ENCODE data around the gene BIRC7. TPM values are rescaled to one million over a fixed set of nuclear protein-coding genes. Genes with fewer than 3 reads are reported as not detected.

Gene BIRC7
- polyA plus RNA-seq, 3 donors = 0.21 TPM; not detected in 2

GRCh38 chr20:63243604-63244247 is 8.0 kb downstream of the BIRC7 start:
- DNase-seq = no peak
- Histone ChIP-seq H3K36me3 (replicated peaks in 1 of 2; ENCODE audit: control insufficient read depth in 1 of 2, insufficient read depth in 2 of 2, low read length in 2 of 2) (no peaks in the 10 kb centered on the region), H3K27me3 (ENCODE audit: control insufficient read depth in 2 of 2, insufficient read depth in 2 of 2, low read length in 2 of 2) (peaks cover 0 to 20% of the 10 kb centered on the region in 2 donors), H3K4me3 (replicated peaks in 1 of 3; ENCODE audit: low read depth in 2 of 3, low read length in 3 of 3) (no peak overlapping the region), H4K20me1 (ENCODE audit: insufficient read depth, low read length) (no peaks in the 10 kb centered on the region), H2AFZ (ENCODE audit: insufficient read depth, low read depth, low read length, poor library complexity, severe bottlenecking) (no peak overlapping the region), H3K4me2 (replicated peaks; ENCODE audit: extremely low read depth, low read length, poor library complexity, severe bottlenecking) (no peak overlapping the region), H3K79me2 (ENCODE audit: insufficient read depth, low read length) (no peaks in the 10 kb centered on the region), H3K27ac (ENCODE audit: low read depth in 1 of 2, low read length in 2 of 2) (no peak overlapping the region), H3K9me3 (replicated peaks in 1 of 2; ENCODE audit: control insufficient read depth in 1 of 2, insufficient read depth in 1 of 2, low read length in 2 of 2) (no peaks in the 10 kb centered on the region), H3K4me1 (ENCODE audit: control insufficient read depth in 1 of 2, insufficient read depth in 2 of 2, low read length in 2 of 2) (no peaks in the 10 kb centered on the region), H3K9ac (ENCODE audit: insufficient read depth, low read length, poor library complexity, severe bottlenecking) (no peak overlapping the region)
- peaks cover 18 to 32% (median 20%) of the 10 kb centered on the region in 3 donors for H3K27me3 Mint-ChIP-seq (ENCODE audit: low read depth in 3 of 3)
- TF ChIP-seq CTCF (IDR thresholded peaks at IDR 0.05) = no peak
- WGBS (ENCODE audit: insufficient coverage) = 92% methylated on average over 25 of the region's 25 CpGs
- no peaks in the 10 kb centered on the region for H3K4me1 Mint-ChIP-seq
- intact Hi-C loops (cut with micrococcal nuclease) = no loop called here
- H3K4me3 Mint-ChIP-seq = no peak overlapping the region
- H3K36me3 Mint-ChIP-seq = no peaks in the 10 kb centered on the region
- no peak overlapping the region for H3K27ac Mint-ChIP-seq
- peaks cover 0 to 3% (median 0%) of the 10 kb centered on the region in 7 donors for H3K9me3 Mint-ChIP-seq

- Mint-ChIP-seq H3K9me3 (peaks cover 0 to 3% (median 0%) of the 10 kb centered on the region in 7 donors), H3K27ac (no peak overlapping the region), H3K27me3 (ENCODE audit: low read depth in 3 of 3) (peaks cover 20 to 35% (median 23%) of the 10 kb centered on the region in 3 donors), H3K36me3 (no peaks in the 10 kb centered on the region), H3K4me3 (no peak overlapping the region), H3K4me1 (no peaks in the 10 kb centered on the region)
- TF ChIP-seq CTCF (IDR thresholded peaks at IDR 0.05) = no peak
- no peaks in the 10 kb centered on the region for H3K4me1 ChIP-seq (ENCODE audit: control insufficient read depth in 1 of 2, insufficient read depth in 2 of 2, low read length in 2 of 2)
- no peak overlapping the region for H3K9ac ChIP-seq (ENCODE audit: insufficient read depth, low read length, poor library complexity, severe bottlenecking)
- no peaks in the 10 kb centered on the region for H3K9me3 ChIP-seq (replicated peaks in 1 of 2; ENCODE audit: control insufficient read depth in 1 of 2, insufficient read depth in 1 of 2, low read length in 2 of 2)
- no peak overlapping the region for H3K27ac ChIP-seq (ENCODE audit: low read depth in 1 of 2, low read length in 2 of 2)
- H3K4me2 ChIP-seq (replicated peaks; ENCODE audit: extremely low read depth, low read length, poor library complexity, severe bottlenecking) = no peak overlapping the region
- H3K4me3 ChIP-seq (replicated peaks in 1 of 3; ENCODE audit: low read depth in 2 of 3, low read length in 3 of 3) = no peak overlapping the region
- H3K36me3 ChIP-seq (replicated peaks in 1 of 2; ENCODE audit: control insufficient read depth in 1 of 2, insufficient read depth in 2 of 2, low read length in 2 of 2) = no peaks in the 10 kb centered on the region
- intact Hi-C loops (cut with micrococcal nuclease) = no loop called here
- no peaks in the 10 kb centered on the region for H4K20me1 ChIP-seq (ENCODE audit: insufficient read depth, low read length)
- DNase-seq = no peak
- no peaks in the 10 kb centered on the region for H3K79me2 ChIP-seq (ENCODE audit: insufficient read depth, low read length)
- peaks cover 0 to 20% of the 10 kb centered on the region in 2 donors for H3K27me3 ChIP-seq (ENCODE audit: control insufficient read depth in 2 of 2, insufficient read depth in 2 of 2, low read length in 2 of 2)
- WGBS (ENCODE audit: insufficient coverage) = 92% methylated on average over 9 of the region's 10 CpGs
- H2AFZ ChIP-seq (ENCODE audit: insufficient read depth, low read depth, low read length, poor library complexity, severe bottlenecking) = no peak overlapping the region
Measured at GRCh38 chr20:63244468-63244867, 8.8 kb downstream of the BIRC7 start.

Data from CD14-positive monocyte (primary cell).